Stimulated activated naive CD4-positive, alpha-beta T cell treated with Interleukin-2 at 50 U/mL for 16 hours (primary cell): Measurements from ENCODE around the gene RGS12.

Experiments
- DNase-seq: peaks from one replicate; lab custom pipeline; 2025; lab: John Stamatoyannopoulos, UW

RGS12 gene

GRCh38 chr4:3255611-3256186, 37.1 kb upstream of the RGS12 start:
- no peak for DNase-seq

GRCh38 chr4:3256230-3257102, 36.4 kb upstream of the RGS12 start:
- DNase-seq = no peak

GRCh38 chr4:3257103-3257555, 35.7 kb upstream of the RGS12 start:
- no peak for DNase-seq

GRCh38 chr4:3257556-3258482, 35.0 kb upstream of the RGS12 start:
- no peak for DNase-seq

GRCh38 chr4:3261411-3262207, 31.2 kb upstream of the RGS12 start:
- DNase-seq = no peak

- no peak for DNase-seq
Observed at GRCh38 chr4:3262208-3263052, 30.4 kb upstream of the RGS12 start.

GRCh38 chr4:3263053-3263875, 29.6 kb upstream of the RGS12 start:
- no peak for DNase-seq

- no peak for DNase-seq
Observed at GRCh38 chr4:3263876-3264193, 29.0 kb upstream of the RGS12 start.

- no peak for DNase-seq
Observed at GRCh38 chr4:3266076-3266475, 26.7 kb upstream of the RGS12 start.

- DNase-seq = no peak
Observed at GRCh38 chr4:3267576-3268394, 25.0 kb upstream of the RGS12 start.

GRCh38 chr4:3268395-3269104, 24.3 kb upstream of the RGS12 start:
- DNase-seq = no peak

- DNase-seq = no peak
Observed at GRCh38 chr4:3269105-3269927, 23.5 kb upstream of the RGS12 start.

GRCh38 chr4:3269991-3270611, 22.7 kb upstream of the RGS12 start:
- DNase-seq = no peak

- DNase-seq = no peak
Observed at GRCh38 chr4:3271131-3271530, 21.7 kb upstream of the RGS12 start.

- DNase-seq = no peak
Observed at GRCh38 chr4:3276986-3277385, 15.8 kb upstream of the RGS12 start.

GRCh38 chr4:3280466-3280865, 12.4 kb upstream of the RGS12 start:
- no peak for DNase-seq

- no peak for DNase-seq
Observed at GRCh38 chr4:3283483-3283882, 9.3 kb upstream of the RGS12 start.
